C4-2B (cell line): ENCODE measurements around the gene ASCL3.

ENCODE experiments used
- ZFX ChIP-seq: fragments of 450-650 bp; IDR thresholded peaks from 2 replicates; pipeline ENCODE4 v1.6.1; 2017
- TF ChIP-seq, protein P1 (sequence below): fragments of 450-650 bp; conservative IDR thresholded peaks from 2 replicates; pipeline ENCODE4 v1.5.1; 2017; ENCODE audit warnings: mild to moderate bottlenecking

DNA sequence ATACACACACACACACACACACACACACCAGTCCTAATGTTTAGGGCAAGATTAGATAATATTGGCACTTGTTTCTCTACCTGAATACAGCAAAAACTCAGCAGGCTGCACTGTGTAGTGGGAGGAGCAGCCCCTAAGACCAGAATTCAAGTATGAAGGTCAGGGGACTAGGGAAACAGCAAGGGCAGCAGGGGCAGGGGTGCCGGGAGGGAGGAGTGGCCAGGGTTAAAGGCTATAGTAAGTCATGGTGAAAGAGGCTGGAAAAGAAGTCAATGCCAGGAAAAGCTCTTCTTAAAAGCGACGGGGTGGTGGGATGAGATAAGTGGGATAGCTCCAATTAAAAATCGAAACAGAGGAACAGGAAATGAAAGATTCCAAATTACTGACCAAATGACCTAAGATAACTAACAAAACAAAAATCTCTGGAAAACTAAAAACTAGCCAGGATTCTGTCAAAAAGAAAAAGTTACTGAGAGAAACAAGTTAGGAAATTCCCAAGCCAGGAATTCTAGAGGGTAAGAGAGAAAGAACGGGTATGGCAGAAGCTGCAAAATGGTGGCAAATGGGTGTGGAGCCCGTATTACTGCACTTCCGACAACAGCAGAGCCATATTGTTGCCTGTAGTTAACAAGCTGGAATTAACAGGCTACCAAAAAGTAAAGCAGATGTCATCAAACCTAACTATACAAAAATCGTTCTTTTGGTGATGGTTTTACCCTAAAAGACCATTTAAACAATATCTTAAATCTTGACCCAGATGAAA lies 1.3 kb downstream of the ASCL3 start:
- TF ChIP-seq, protein P1, sequence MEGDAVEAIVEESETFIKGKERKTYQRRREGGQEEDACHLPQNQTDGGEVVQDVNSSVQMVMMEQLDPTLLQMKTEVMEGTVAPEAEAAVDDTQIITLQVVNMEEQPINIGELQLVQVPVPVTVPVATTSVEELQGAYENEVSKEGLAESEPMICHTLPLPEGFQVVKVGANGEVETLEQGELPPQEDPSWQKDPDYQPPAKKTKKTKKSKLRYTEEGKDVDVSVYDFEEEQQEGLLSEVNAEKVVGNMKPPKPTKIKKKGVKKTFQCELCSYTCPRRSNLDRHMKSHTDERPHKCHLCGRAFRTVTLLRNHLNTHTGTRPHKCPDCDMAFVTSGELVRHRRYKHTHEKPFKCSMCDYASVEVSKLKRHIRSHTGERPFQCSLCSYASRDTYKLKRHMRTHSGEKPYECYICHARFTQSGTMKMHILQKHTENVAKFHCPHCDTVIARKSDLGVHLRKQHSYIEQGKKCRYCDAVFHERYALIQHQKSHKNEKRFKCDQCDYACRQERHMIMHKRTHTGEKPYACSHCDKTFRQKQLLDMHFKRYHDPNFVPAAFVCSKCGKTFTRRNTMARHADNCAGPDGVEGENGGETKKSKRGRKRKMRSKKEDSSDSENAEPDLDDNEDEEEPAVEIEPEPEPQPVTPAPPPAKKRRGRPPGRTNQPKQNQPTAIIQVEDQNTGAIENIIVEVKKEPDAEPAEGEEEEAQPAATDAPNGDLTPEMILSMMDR: no peak
- TF ChIP-seq ZFX: no peak
